Tibial artery (tissue), 4 donors: ENCODE measurements around the gene ANKRD13A.

Experiments
- DNase-seq, 2 donors: peaks; one replicate each; pipeline ENCODE4 v3.0.0-alpha.2; 2019
- H3K27ac ChIP-seq, 2 donors: fragments of 200-600 bp; sonication (generic) in 1 of 2; 1 replicate in 1 of 2; 2 replicates in 1 of 2; pipeline ENCODE4 v1.5.1; 2018 to 2019; ENCODE audit warnings: mild to moderate bottlenecking in 1 of 2
- H3K27me3 ChIP-seq, 2 donors: fragments of 200-600 bp; sonication (generic) in 1 of 2; one replicate each; pipeline versions ENCODE4 v1.5.1 to v1.6.0; 2016 to 2019
- H3K36me3 ChIP-seq, 3 donors: fragments of 200-600 bp; sonication (generic) in 2 of 3; one replicate each; pipeline ENCODE4 v1.5.1; 2016 to 2019; ENCODE audit warnings: mild to moderate bottlenecking in 2 of 3
- H3K4me1 ChIP-seq, 4 donors: fragments of 200-600 bp; sonication (generic) in 2 of 4; 1 replicate in 3 of 4; 2 replicates in 1 of 4; pipeline ENCODE4 v1.5.1; 2016 to 2019
- H3K4me3 ChIP-seq, 2 donors: fragments of 200-600 bp; sonication (generic) in 1 of 2; 1 replicate in 1 of 2; 2 replicates in 1 of 2; pipeline ENCODE4 v1.5.1; 2018 to 2019; ENCODE audit warnings: mild to moderate bottlenecking in 2 of 2
- H3K9me3 ChIP-seq, 3 donors: fragments of 200-600 bp; sonication (generic) in 1 of 3; one replicate each; pipeline ENCODE4 v1.5.1; 2016 to 2019
- intact Hi-C: fragments of 100-400 bp; cut with DNase I; formaldehyde crosslinking; loops from one replicate; pipeline ENCODE4 v1.15.0; 2023; ENCODE audit warnings: low total_unique reads
- TF ChIP-seq, protein P1 (sequence below), 2 experiments: fragments of 200-600 bp in 1 of 2; fragments of 450-650 bp in 1 of 2; IDR thresholded peaks; one replicate each; pipeline ENCODE4 v1.5.1; 2017 to 2019; ENCODE audit warnings: antibody characterized with exemption in 2 of 2, mild to moderate bottlenecking in 1 of 2, moderate library complexity in 1 of 2

Gene ANKRD13A

DNA sequence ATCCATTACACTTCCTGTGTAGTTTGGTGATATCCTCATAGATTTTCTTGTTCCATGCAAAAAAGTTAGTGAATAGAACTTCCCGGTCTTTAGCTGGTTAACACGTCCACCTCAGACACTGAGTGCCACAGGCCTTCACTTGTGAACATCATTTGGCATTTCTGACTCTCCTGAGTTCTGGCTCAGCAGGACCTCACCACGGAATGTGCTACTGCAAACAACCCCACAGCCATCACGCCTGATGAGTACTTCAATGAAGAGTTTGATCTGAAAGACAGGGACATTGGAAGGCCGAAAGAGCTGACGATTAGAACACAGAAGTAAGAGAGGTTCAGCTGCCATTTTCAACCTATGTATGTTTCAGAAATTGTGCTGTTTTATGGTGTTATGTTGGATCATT, 29.1 kb downstream of the ANKRD13A start:
- Histone ChIP-seq H3K36me3 (peaks cover 33 to 77% (median 46%) of the 10 kb centered on the region in 3 donors), H3K4me1 (peaks cover 0 to 19% (median 13%) of the 10 kb centered on the region in 4 donors), H3K27me3 (no peaks in the 10 kb centered on the region), H3K4me3 (no peak overlapping the region), H3K27ac (no peak overlapping the region), H3K9me3 (no peaks in the 10 kb centered on the region)
- intact Hi-C loops, result no loop called here
- no peak for DNase-seq
- TF ChIP-seq, protein P1, sequence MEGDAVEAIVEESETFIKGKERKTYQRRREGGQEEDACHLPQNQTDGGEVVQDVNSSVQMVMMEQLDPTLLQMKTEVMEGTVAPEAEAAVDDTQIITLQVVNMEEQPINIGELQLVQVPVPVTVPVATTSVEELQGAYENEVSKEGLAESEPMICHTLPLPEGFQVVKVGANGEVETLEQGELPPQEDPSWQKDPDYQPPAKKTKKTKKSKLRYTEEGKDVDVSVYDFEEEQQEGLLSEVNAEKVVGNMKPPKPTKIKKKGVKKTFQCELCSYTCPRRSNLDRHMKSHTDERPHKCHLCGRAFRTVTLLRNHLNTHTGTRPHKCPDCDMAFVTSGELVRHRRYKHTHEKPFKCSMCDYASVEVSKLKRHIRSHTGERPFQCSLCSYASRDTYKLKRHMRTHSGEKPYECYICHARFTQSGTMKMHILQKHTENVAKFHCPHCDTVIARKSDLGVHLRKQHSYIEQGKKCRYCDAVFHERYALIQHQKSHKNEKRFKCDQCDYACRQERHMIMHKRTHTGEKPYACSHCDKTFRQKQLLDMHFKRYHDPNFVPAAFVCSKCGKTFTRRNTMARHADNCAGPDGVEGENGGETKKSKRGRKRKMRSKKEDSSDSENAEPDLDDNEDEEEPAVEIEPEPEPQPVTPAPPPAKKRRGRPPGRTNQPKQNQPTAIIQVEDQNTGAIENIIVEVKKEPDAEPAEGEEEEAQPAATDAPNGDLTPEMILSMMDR (IDR thresholded peaks at IDR 0.05), result no peak

DNA sequence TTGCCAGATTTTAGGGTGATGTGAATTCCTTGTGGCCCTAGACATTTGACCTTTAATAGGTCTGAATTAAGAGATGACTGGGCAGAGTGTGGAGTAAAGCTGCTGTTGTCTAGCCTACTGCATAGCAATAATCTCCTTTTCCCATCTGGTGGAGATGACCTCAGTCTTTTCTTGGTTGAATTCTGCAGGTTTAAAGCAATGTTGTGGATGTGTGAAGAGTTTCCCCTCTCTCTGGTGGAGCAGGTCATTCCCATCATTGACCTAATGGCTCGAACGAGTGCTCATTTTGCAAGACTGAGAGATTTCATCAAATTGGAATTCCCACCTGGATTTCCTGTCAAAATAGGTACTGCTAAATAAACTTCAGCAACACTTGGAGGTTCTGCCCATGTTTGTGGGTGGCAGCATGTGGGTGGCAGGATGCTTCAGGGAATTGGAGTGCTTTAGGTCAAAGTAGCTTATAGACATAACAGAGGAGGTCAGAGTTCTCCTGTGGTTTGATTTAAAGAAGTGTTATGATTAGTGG, 30.1 kb downstream of the ANKRD13A start:
- Histone ChIP-seq H3K4me3 (no peak overlapping the region), H3K4me1 (peaks cover 0 to 9% (median 5%) of the 10 kb centered on the region in 4 donors), H3K9me3 (no peaks in the 10 kb centered on the region), H3K27ac (no peak overlapping the region), H3K36me3 (peaks cover 33 to 80% (median 56%) of the 10 kb centered on the region in 3 donors), H3K27me3 (no peaks in the 10 kb centered on the region)
- TF ChIP-seq, protein P1 (IDR thresholded peaks at IDR 0.05), result no peak
- no peak for DNase-seq
- intact Hi-C loops, result no loop called here

- Histone ChIP-seq H3K9me3 (no peaks in the 10 kb centered on the region), H3K27me3 (no peaks in the 10 kb centered on the region), H3K27ac (no peak overlapping the region), H3K4me3 (no peak overlapping the region), H3K4me1 (peaks cover 0 to 9% (median 4%) of the 10 kb centered on the region in 4 donors), H3K36me3 (peaks cover 22 to 85% (median 66%) of the 10 kb centered on the region in 3 donors)
- TF ChIP-seq, protein P1 (IDR thresholded peaks at IDR 0.05), result no peak
- DNase-seq, result no peak
- intact Hi-C loops, result no loop called here
Observed at GRCh38 chr12:110033888-110034287, 34.7 kb downstream of the ANKRD13A start.

GRCh38 chr12:110035534-110036104, 36.4 kb downstream of the ANKRD13A start:
- H3K27me3 ChIP-seq, result no peaks in the 10 kb centered on the region
- no peak overlapping the region for H3K4me3 ChIP-seq
- H3K36me3 ChIP-seq, result peaks cover 7 to 68% (median 49%) of the 10 kb centered on the region in 3 donors
- H3K27ac ChIP-seq, result no peak overlapping the region
- H3K4me1 ChIP-seq, result peaks cover 0 to 23% (median 12%) of the 10 kb centered on the region in 4 donors
- DNase-seq, result no peak
- no peaks in the 10 kb centered on the region for H3K9me3 ChIP-seq
- TF ChIP-seq, protein P1 (IDR thresholded peaks at IDR 0.05), result no peak
- intact Hi-C loops, result no loop called here

- H3K27ac ChIP-seq, result no peak overlapping the region
Observed at GRCh38 chr12:110037315-110037714, 38.1 kb downstream of the ANKRD13A start.

More at GRCh38 chr12:110037315-110037714, 38.1 kb downstream of the ANKRD13A start:
- Histone ChIP-seq H3K27me3 (no peaks in the 10 kb centered on the region), H3K4me1 (peaks cover 0 to 23% (median 12%) of the 10 kb centered on the region in 4 donors), H3K9me3 (no peaks in the 10 kb centered on the region), H3K36me3 (peaks cover 19 to 66% (median 55%) of the 10 kb centered on the region in 3 donors), H3K4me3 (no peak overlapping the region)
- intact Hi-C loops, result no loop called here
- DNase-seq, result no peak
- TF ChIP-seq, protein P1 (IDR thresholded peaks at IDR 0.05), result no peak
